ENCODE measurements around the gene RAB28.

- TF ChIP-seq, protein P1, sequence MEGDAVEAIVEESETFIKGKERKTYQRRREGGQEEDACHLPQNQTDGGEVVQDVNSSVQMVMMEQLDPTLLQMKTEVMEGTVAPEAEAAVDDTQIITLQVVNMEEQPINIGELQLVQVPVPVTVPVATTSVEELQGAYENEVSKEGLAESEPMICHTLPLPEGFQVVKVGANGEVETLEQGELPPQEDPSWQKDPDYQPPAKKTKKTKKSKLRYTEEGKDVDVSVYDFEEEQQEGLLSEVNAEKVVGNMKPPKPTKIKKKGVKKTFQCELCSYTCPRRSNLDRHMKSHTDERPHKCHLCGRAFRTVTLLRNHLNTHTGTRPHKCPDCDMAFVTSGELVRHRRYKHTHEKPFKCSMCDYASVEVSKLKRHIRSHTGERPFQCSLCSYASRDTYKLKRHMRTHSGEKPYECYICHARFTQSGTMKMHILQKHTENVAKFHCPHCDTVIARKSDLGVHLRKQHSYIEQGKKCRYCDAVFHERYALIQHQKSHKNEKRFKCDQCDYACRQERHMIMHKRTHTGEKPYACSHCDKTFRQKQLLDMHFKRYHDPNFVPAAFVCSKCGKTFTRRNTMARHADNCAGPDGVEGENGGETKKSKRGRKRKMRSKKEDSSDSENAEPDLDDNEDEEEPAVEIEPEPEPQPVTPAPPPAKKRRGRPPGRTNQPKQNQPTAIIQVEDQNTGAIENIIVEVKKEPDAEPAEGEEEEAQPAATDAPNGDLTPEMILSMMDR (optimal IDR thresholded peaks at IDR 0.05 in 1 of 3, IDR thresholded peaks at IDR 0.05 in 1 of 3, conservative IDR thresholded peaks at IDR 0.05 in 1 of 3; ENCODE audit: extremely low read depth in 1 of 3, insufficient read depth in 2 of 3, low read length in 3 of 3): no peak
- TF ChIP-seq EZH2 (IDR thresholded peaks at IDR 0.05; ENCODE audit: low read length): no peak
Observed at GRCh38 chr4:13481569-13481968, 2.6 kb downstream of the RAB28 start.
